Measurements from ENCODE around the gene KLHDC9.
"Not testable (repeated sequence)": the region's sequence is repeated elsewhere in the genome, so short reads cannot be mapped to it uniquely, and the experiment has no call there.

KLHDC9 gene

GRCh38 chr1:161096530-161096929 is 1.6 kb upstream of the KLHDC9 start:
- DNase-seq (ENCODE audit: low spot score), result no peak

- no peak for DNase-seq (ENCODE audit: low spot score)
These were observed 1.1 kb downstream of the KLHDC9 start for GRCh38 chr1:161099090-161099802.

GRCh38 chr1:161100556-161100955 is 2.4 kb downstream of the KLHDC9 start:
- DNase-seq (ENCODE audit: low spot score), result no peak

- no peak for DNase-seq (ENCODE audit: low spot score)
These were observed 8.3 kb downstream of the KLHDC9 start for GRCh38 chr1:161106431-161106830.

- no peak for DNase-seq (ENCODE audit: low spot score)
These were observed 13.0 kb downstream of the KLHDC9 start for GRCh38 chr1:161111117-161111516.

- DNase-seq (ENCODE audit: low spot score), result no peak
These were observed 13.4 kb downstream of the KLHDC9 start for GRCh38 chr1:161111527-161111926.

- DNase-seq (ENCODE audit: low spot score), result no peak
These were observed 15.8 kb downstream of the KLHDC9 start for GRCh38 chr1:161113915-161114314.

GRCh38 chr1:161114556-161114955 is 16.4 kb downstream of the KLHDC9 start:
- DNase-seq (ENCODE audit: low spot score), result no peak

GRCh38 chr1:161115132-161115711 is 17.1 kb downstream of the KLHDC9 start:
- no peak for DNase-seq (ENCODE audit: low spot score)

- not testable (repeated sequence) for DNase-seq (ENCODE audit: low spot score)
These were observed 17.8 kb downstream of the KLHDC9 start for GRCh38 chr1:161115961-161116360.

GRCh38 chr1:161117759-161118581 is 19.8 kb downstream of the KLHDC9 start, which contains the start of the genes NIT1 and PFDN2:
NIT1 (plus strand) TSS chr1:161118105; CDS start chr1:161118177, 72 bp downstream.
PFDN2 (minus strand) TSS chr1:161118037; CDS start chr1:161118026, 11 bp downstream.
- DNase-seq (ENCODE audit: low spot score), result peak; percentile 97

GRCh38 chr1:161119092-161119903 is 21.1 kb downstream of the KLHDC9 start:
- peak; percentile 67 for DNase-seq (ENCODE audit: low spot score)

GRCh38 chr1:161121042-161121650 is 23.0 kb downstream of the KLHDC9 start:
- DNase-seq (ENCODE audit: low spot score), result no peak

GRCh38 chr1:161121834-161122233 is 23.7 kb downstream of the KLHDC9 start:
- DNase-seq (ENCODE audit: low spot score), result no peak

GRCh38 chr1:161122967-161123366 is 24.8 kb downstream of the KLHDC9 start:
- no peak for DNase-seq (ENCODE audit: low spot score)

GRCh38 chr1:161127649-161128048 is 29.5 kb downstream of the KLHDC9 start:
- no peak for DNase-seq (ENCODE audit: low spot score)

GRCh38 chr1:161128591-161129420 is 30.6 kb downstream of the KLHDC9 start:
- no peak for DNase-seq (ENCODE audit: low spot score)

GRCh38 chr1:161130266-161130665 is 32.1 kb downstream of the KLHDC9 start:
- no peak for DNase-seq (ENCODE audit: low spot score)

GRCh38 chr1:161131523-161132409 is 33.6 kb downstream of the KLHDC9 start:
- peak; percentile 38 for DNase-seq (ENCODE audit: low spot score)

Data from D341Med (cell line).